ENCODE results near the gene SDR42E2.

Gene SDR42E2

DNA sequence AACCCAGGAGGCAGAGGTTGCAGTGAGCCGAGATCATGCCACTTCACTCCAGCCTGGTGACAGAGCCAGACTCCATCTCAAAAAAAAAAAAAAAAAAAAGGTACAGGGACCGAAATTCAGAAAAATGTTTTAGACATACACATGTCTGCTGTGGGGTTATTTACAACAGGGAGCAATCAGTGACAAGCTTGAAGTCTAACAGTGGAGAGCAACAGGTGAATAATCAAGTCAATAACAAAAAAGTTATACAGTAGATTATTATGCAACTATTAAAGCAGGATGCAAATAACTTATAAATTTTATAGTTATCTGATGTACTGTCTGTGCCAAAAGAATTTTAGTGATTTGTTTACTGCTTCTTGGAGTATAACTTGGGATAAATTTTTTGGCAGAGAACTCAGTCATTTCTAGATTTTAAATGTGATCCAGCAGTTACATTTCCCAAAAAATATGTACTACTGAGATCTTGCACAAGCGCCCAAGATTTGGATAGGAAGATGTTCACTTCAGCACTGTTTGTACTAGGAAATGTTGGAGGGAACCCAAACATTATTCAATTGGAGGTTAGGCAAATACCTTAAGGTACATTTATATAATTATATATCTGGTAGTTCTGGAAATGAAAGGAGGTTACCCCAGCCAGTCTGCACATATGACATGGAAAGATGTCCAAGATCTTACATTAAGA lies 77.9 kb downstream of the SDR42E2 start:
- H3K27ac ChIP-seq (ENCODE audit: low read depth, low read length), result peak overlapping the region; percentile 26; the same call in 1 of the 2 replicates
- TF ChIP-seq EZH2phosphoT487 (conservative IDR thresholded peaks at IDR 0.05; ENCODE audit: low read length), result no peak
- TF ChIP-seq, protein P1, sequence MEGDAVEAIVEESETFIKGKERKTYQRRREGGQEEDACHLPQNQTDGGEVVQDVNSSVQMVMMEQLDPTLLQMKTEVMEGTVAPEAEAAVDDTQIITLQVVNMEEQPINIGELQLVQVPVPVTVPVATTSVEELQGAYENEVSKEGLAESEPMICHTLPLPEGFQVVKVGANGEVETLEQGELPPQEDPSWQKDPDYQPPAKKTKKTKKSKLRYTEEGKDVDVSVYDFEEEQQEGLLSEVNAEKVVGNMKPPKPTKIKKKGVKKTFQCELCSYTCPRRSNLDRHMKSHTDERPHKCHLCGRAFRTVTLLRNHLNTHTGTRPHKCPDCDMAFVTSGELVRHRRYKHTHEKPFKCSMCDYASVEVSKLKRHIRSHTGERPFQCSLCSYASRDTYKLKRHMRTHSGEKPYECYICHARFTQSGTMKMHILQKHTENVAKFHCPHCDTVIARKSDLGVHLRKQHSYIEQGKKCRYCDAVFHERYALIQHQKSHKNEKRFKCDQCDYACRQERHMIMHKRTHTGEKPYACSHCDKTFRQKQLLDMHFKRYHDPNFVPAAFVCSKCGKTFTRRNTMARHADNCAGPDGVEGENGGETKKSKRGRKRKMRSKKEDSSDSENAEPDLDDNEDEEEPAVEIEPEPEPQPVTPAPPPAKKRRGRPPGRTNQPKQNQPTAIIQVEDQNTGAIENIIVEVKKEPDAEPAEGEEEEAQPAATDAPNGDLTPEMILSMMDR (IDR thresholded peaks at IDR 0.05; ENCODE audit: insufficient read depth, low read length, poor library complexity, severe bottlenecking), result no peak
- H3K9me2 ChIP-seq (replicated peaks; ENCODE audit: insufficient read depth, low read length), result no peaks in the 10 kb centered on the region
- no peak overlapping the region for H2AFZ ChIP-seq (ENCODE audit: low read depth, low read length, severe bottlenecking)
- no peak overlapping the region for H3K9ac ChIP-seq (ENCODE audit: low read length)
- H4K20me1 ChIP-seq (ENCODE audit: low read depth, low read length), result no peaks in the 10 kb centered on the region
- no peaks in the 10 kb centered on the region for H3K36me3 ChIP-seq (ENCODE audit: low read length)
- H3K4me2 ChIP-seq (ENCODE audit: low read depth, low read length, poor library complexity, severe bottlenecking), result peak overlapping the region; percentile 22
- no peaks in the 10 kb centered on the region for H3K27me3 ChIP-seq (ENCODE audit: low read length)
- H3K9me3 ChIP-seq (ENCODE audit: insufficient read depth, low read length), result no peaks in the 10 kb centered on the region
- H3K79me2 ChIP-seq (ENCODE audit: insufficient read depth, low read length), result no peaks in the 10 kb centered on the region
- H3K4me3 ChIP-seq (ENCODE audit: insufficient read depth, low read length, poor library complexity, severe bottlenecking), result no peak overlapping the region
- H3F3A ChIP-seq (ENCODE audit: insufficient read depth), result peaks cover 16% of the 10 kb centered on the region; the same call in 1 of the 2 replicates

Data from SU-DHL-6 (cell line).